GM21390 (cell line): ENCODE data around the gene OR9G4.
A peak's percentile ranks its signal among the peaks of the same experiment; 100 is the strongest.

ENCODE experiments used
- ATAC-seq: cut with Tn5 transposase; IDR thresholded peaks from one replicate; pipeline ENCODE4 v1.9.1; 2021; ENCODE audit not compliant: unreplicated experiment

Gene OR9G4

GRCh38 chr11:56748597-56748996 is at the start of gene OR9G4:
TSS of gene OR9G4 (minus strand) at chr11:56748697. CDS start at chr11:56743766, 4,931 bp downstream.
- no peak for ATAC-seq

DNA sequence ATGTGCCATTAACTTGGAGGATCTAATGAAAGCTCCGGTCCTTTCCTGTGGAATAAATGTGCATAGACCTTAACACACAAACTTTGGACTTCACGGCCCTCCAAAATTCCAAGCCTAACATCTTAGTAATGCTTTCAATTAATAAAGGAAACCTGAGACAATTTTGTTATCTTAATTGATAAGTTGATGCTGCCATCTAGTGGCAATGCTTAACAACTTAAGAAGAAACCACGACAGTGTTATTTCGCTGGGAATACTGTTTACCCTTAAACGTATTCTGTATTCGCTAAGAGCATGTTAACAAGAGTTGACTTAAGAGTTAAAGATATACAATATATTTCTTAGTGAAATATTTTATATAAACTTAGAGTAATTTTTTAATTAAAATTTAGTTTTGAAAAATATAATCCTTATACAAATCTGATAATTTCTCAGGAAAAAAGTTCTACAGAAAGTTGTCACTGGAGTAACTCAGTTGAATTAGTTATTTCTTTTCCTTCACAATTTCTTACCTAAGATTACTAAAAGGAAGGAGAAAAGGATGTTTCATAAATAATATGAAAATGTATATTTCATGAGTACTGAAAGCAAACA is 35.0 kb upstream of the OR9G4 start:
- ATAC-seq, result peak; percentile 46

- ATAC-seq, result peak; percentile 92
These were observed 33.8 kb upstream of the OR9G4 start for GRCh38 chr11:56782167-56782847.

DNA sequence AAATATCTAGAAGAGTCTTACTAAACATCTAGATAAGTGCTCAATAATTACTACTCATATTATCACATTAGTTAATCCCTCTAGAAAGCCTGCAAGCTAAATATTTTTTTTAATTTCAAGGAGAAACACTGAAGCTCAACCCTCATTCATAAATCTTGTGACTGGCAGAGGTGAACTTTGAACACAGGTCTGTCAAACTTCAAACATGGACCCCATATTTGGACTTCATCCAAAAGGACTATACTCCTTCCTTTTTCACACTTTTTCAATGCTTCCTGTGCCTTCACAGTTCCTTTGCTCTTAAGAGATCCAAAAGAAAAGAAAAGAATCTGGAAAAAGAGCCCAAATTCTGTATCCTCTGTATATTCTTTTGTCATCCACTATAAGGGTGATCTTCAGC is 28.3 kb upstream of the OR9G4 start:
- ATAC-seq, result no peak

DNA sequence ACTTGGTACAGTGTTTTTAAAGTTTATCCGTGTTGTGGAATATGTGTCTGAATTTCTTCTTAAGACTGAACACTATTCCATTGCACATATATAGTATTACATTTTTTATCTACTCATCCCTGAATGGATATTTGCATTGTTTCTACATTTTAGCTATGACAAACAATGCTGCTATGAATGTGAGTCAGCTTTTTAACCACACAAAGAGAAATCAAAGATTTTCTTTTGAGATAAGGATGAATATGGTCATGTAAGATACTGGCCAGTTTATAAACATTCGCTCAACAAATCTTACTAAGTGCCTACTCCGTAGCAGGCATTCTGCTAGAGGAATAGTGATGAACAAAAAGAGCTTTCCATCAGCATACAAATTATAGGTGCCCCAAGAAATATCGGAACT is 16.5 kb upstream of the OR9G4 start:
- no peak for ATAC-seq

DNA sequence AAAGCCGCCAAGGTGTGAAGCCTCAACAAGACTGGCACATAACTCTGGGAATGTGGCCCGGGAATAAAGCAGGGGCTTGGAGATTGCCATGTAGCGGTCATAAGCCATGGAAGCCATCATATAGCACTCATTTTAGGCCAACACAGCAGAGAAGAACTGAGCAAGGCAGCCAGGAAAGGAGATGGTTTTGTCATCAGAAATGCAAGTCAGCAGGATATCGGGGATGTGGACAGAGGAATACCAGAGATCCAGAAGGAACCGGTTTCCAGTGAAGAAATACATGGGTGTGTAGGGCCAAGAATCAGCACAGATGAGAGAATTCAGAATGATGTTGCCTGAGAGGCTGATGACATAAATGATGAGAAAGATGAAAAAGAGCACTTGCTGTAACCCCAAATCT is 3.0 kb upstream of the OR9G4 start:
- ATAC-seq, result no peak

DNA sequence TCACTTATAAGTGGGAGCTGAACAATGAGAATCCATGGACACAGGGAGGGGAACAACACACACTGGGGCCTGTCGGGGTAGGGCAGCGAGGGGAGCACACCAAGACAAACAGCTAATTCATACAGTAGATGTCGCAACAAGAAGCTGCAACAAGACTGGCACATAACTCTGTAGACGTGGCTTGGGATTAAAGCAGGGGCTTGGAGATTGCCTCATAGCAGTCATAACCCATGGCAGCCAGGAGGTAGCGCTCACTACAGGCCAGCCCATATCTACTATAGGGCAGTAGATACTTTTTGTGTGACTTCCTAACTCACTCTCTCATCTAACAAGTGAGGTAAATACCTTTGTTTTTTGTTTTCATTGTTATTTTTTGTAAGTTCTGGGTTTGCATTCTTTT is 1.7 kb upstream of the OR9G4 start:
- ATAC-seq, result no peak

GRCh38 chr11:56740886-56741285 is 7.6 kb downstream of the OR9G4 start:
- no peak for ATAC-seq

GRCh38 chr11:56740107-56740506 is 8.4 kb downstream of the OR9G4 start:
- no peak for ATAC-seq

- no peak for ATAC-seq
These were observed 28.0 kb downstream of the OR9G4 start for GRCh38 chr11:56720513-56720912.

DNA sequence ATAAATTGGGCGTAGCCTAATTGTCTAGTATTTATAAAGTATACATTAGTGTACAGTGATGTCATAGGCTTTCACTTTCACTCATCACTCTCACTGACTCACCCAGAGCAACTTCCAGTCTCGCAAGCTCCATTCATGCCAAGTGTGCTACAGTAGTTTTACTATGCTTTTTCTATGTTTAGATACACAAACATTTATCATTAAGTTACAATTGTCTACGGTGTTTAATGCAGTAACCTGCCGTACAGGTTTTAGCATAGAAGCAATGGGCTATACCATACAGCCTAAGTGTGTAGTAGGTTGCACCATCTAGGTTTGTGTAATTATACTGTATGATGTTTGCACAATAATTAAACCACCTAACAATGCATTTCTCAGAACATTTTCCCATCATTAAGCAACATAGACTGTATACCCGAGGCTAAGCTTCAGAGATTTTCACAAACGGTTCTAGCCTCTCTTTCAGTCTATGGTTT is 32.1 kb downstream of the OR9G4 start:
- no peak for ATAC-seq

GRCh38 chr11:56714206-56714605 is 34.3 kb downstream of the OR9G4 start:
- no peak for ATAC-seq

GRCh38 chr11:56706486-56706885 is 42.0 kb downstream of the OR9G4 start:
- ATAC-seq, result no peak

- ATAC-seq, result no peak
These were observed 42.6 kb downstream of the OR9G4 start for GRCh38 chr11:56705784-56706396.

DNA sequence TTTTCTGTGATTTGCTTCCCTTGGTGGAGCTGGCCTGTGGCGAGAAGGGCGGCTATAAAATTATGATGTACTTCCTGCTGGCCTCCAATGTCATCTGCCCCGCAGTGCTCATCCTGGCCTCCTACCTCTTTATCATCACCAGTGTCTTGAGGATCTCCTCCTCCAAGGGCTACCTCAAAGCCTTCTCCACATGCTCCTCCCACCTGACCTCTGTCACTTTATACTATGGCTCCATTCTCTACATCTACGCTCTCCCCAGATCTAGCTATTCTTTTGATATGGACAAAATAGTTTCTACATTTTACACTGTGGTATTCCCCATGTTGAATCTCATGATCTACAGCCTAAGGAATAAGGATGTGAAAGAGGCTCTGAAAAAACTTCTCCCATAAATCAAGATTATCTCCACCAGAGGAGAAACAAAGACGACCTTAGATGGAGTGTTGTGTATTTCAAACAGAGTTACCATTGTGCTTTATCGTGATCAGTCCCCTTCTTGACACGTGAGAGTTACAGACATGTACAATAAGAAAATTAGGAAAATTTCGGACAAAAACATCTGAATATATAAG is 47.5 kb downstream of the OR9G4 start:
- ATAC-seq, result no peak

- ATAC-seq, result no peak
These were observed 48.1 kb downstream of the OR9G4 start for GRCh38 chr11:56700242-56700913.

DNA sequence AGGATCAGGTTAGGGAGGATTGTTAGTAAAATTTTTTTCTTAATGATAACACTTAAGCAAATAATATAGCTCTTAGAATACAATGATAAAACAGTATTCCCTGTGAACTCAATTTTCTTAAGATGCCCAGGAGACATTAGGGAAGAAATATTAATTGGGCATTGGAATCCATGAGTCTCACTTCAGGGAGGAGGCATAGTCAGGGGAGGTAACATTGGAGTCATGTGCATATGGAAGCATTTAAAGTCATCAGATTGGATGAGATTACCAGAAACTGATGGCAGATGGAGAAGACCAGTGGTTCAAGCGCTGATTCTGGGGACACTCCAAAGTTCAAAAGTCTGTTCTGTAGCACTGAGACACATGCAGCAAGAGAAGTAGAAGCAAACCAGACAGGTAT is 49.7 kb downstream of the OR9G4 start, which contains the start of gene OR9G1:
OR9G1 (plus strand) TSS at position 301 of the 400 bp plus-strand sequence. CDS start 1,293 bp downstream, outside the sequence.
- ATAC-seq, result no peak

DNA sequence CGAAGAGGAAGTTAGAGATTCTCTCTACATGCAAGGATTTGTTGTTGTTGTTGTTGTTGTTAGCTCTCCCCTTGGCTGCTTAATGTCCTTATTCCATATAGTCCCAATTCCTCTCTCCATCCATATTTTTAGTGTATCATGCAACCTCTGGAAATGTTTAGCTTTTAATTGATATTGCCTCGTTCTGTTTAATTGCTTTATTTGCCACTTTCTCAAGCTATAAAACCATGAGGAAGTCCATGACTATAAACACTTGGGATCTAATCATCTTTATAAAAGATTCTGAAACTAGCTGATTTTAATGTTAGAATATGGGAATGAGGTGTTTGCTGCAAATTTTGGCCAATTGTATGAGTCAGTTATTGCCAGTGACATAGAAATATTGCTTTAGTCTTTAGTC is 55.1 kb downstream of the OR9G4 start:
- no peak for ATAC-seq
